A549 (cell line): ENCODE results near the gene AUH.

Experiments used
- CEBPB ChIP-seq, 2 experiments: fragments of >200 bp in 1 of 2; sonication (Bioruptor Twin) in 1 of 2; formaldehyde crosslinking in 1 of 2; IDR thresholded peaks; 2 replicates each; pipeline ENCODE4 v1.6.1; 2012 to 2016
- CHD2 ChIP-seq: fragments of 150-350 bp; IDR thresholded peaks from 2 replicates; pipeline ENCODE4 v1.6.1; 2014; ENCODE audit warnings: low read length; ENCODE audit not compliant: partially characterized antibody
- CHD4 ChIP-seq: fragments of 200-600 bp; sonication (generic); IDR thresholded peaks from 2 replicates; pipeline ENCODE4 v1.6.1; 2016; ENCODE audit warnings: antibody characterized with exemption, mild to moderate bottlenecking, borderline replicate concordance
- MYC ChIP-seq: IDR thresholded peaks from 2 replicates; pipeline ENCODE4 v1.6.1; 2012; ENCODE audit warnings: mild to moderate bottlenecking, inconsistent platforms, low read length, improper control_type of control experiment, borderline replicate concordance
- NR3C1 ChIP-seq: fragments of >200 bp; sonication (Bioruptor Twin); formaldehyde crosslinking; IDR thresholded peaks from 3 replicates; pipeline ENCODE4 v1.6.1; 2017
- POLR2A ChIP-seq: IDR thresholded peaks from 2 replicates; pipeline ENCODE4 v1.6.1; 2012; ENCODE audit warnings: mild to moderate bottlenecking, low read length
- RAD21 ChIP-seq, 2 experiments: fragments of >200 bp in 1 of 2; sonication (Bioruptor Twin) in 1 of 2; formaldehyde crosslinking in 1 of 2; IDR thresholded peaks in 1 of 2; conservative IDR thresholded peaks in 1 of 2; 2 replicates in 1 of 2; 3 replicates in 1 of 2; pipeline ENCODE4 v1.6.1; 2012 to 2018; ENCODE audit warnings: inconsistent platforms in 1 of 2
- RNF2 ChIP-seq: fragments of 200-600 bp; sonication (generic); IDR thresholded peaks from 2 replicates; pipeline ENCODE4 v1.6.1; 2016; ENCODE audit warnings: low read depth, mild to moderate bottlenecking, antibody characterized with exemption, moderate library complexity, borderline replicate concordance
- SMC3 ChIP-seq: fragments of >200 bp; sonication (Bioruptor Twin); formaldehyde crosslinking; IDR thresholded peaks from 3 replicates; pipeline ENCODE4 v1.6.1; 2018; ENCODE audit warnings: inconsistent platforms
- ZSCAN20 ChIP-seq: fragments of 250-450 bp; sonication (Bioruptor Pico); IDR thresholded peaks from 2 replicates; pipeline ENCODE4 v1.8.0; 2022; ENCODE audit warnings: mild to moderate bottlenecking, moderate library complexity
- TF ChIP-seq, protein P1 (sequence below): fragments of 200-600 bp; sonication (generic); IDR thresholded peaks from 2 replicates; pipeline ENCODE4 v1.6.1; 2016; ENCODE audit warnings: antibody characterized with exemption, mild to moderate bottlenecking, moderate library complexity
- TF ChIP-seq, protein P2 (sequence below): fragments of >200 bp; sonication (Bioruptor Twin); formaldehyde crosslinking; IDR thresholded peaks from 3 replicates; pipeline ENCODE4 v1.5.1; 2016
- TF ChIP-seq, protein P3 (sequence below): IDR thresholded peaks from 2 replicates; pipeline ENCODE4 v1.6.1; 2012

DNA sequence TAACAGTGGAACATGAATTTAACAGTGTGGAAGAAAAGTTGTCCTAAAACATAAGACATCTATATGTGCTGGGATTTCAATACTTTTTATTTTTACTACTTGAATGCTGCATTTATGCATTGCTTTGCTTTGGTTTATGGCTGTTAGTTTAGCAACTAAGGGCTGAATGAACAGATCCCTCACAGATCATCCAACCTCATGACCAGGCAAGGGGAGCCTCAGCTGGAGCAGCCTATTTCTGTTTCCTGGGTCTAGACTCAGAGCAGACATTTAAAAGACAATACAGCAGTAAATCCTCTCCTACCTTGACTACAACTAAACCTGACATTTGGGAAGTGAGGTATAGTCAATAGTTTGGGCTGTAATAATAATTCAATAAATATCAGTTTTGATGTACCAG, 163.3 kb downstream of the AUH start:
- TF ChIP-seq, protein P1, sequence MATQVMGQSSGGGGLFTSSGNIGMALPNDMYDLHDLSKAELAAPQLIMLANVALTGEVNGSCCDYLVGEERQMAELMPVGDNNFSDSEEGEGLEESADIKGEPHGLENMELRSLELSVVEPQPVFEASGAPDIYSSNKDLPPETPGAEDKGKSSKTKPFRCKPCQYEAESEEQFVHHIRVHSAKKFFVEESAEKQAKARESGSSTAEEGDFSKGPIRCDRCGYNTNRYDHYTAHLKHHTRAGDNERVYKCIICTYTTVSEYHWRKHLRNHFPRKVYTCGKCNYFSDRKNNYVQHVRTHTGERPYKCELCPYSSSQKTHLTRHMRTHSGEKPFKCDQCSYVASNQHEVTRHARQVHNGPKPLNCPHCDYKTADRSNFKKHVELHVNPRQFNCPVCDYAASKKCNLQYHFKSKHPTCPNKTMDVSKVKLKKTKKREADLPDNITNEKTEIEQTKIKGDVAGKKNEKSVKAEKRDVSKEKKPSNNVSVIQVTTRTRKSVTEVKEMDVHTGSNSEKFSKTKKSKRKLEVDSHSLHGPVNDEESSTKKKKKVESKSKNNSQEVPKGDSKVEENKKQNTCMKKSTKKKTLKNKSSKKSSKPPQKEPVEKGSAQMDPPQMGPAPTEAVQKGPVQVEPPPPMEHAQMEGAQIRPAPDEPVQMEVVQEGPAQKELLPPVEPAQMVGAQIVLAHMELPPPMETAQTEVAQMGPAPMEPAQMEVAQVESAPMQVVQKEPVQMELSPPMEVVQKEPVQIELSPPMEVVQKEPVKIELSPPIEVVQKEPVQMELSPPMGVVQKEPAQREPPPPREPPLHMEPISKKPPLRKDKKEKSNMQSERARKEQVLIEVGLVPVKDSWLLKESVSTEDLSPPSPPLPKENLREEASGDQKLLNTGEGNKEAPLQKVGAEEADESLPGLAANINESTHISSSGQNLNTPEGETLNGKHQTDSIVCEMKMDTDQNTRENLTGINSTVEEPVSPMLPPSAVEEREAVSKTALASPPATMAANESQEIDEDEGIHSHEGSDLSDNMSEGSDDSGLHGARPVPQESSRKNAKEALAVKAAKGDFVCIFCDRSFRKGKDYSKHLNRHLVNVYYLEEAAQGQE, result no peak
- TF ChIP-seq SMC3, result no peak
- no peak for TF ChIP-seq CHD2
- TF ChIP-seq, protein P2, sequence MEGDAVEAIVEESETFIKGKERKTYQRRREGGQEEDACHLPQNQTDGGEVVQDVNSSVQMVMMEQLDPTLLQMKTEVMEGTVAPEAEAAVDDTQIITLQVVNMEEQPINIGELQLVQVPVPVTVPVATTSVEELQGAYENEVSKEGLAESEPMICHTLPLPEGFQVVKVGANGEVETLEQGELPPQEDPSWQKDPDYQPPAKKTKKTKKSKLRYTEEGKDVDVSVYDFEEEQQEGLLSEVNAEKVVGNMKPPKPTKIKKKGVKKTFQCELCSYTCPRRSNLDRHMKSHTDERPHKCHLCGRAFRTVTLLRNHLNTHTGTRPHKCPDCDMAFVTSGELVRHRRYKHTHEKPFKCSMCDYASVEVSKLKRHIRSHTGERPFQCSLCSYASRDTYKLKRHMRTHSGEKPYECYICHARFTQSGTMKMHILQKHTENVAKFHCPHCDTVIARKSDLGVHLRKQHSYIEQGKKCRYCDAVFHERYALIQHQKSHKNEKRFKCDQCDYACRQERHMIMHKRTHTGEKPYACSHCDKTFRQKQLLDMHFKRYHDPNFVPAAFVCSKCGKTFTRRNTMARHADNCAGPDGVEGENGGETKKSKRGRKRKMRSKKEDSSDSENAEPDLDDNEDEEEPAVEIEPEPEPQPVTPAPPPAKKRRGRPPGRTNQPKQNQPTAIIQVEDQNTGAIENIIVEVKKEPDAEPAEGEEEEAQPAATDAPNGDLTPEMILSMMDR, result no peak
- TF ChIP-seq, protein P3, sequence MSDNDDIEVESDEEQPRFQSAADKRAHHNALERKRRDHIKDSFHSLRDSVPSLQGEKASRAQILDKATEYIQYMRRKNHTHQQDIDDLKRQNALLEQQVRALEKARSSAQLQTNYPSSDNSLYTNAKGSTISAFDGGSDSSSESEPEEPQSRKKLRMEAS, result no peak
- TF ChIP-seq POLR2A, result no peak
- TF ChIP-seq ZSCAN20 (CRISPR knock-in tag), result no peak
- TF ChIP-seq NR3C1, result no peak
- TF ChIP-seq RNF2, result no peak
- TF ChIP-seq RAD21 (conservative IDR thresholded peaks at IDR 0.05 in 1 of 2, IDR thresholded peaks at IDR 0.05 in 1 of 2), result no peak
- no peak for TF ChIP-seq CEBPB (IDR thresholded peaks at IDR 0.05)
- TF ChIP-seq CHD4, result no peak
- no peak for TF ChIP-seq MYC
